Inferior parietal cortex (tissue), 1 donor: ENCODE data around the gene ERCC6L.

ENCODE experiments used
- DNase-seq: peaks from one replicate; pipeline ENCODE4 v3.0.0-alpha.2; 2016; ENCODE audit errors: extremely low spot score

ERCC6L gene

DNA sequence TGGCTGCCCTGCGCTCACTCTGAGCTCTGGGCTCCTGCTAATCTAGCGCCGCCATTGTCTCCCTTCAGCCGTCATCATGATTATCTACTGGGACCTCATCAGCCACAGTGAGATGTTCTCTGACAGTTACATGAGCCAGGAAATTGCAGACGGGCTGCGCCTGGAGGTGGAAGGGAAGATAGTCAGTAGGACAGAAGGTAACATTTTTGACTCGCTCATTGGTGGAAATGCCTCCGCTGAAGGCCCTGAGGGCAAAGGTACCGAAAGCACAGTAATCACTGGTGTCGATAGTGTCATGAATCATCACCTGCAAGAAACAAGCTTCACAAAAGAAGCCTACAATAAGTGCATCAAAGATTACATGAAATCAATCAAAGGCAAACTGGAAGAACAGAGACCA is 79.1 kb downstream of the ERCC6L start:
- DNase-seq: no peak

DNA sequence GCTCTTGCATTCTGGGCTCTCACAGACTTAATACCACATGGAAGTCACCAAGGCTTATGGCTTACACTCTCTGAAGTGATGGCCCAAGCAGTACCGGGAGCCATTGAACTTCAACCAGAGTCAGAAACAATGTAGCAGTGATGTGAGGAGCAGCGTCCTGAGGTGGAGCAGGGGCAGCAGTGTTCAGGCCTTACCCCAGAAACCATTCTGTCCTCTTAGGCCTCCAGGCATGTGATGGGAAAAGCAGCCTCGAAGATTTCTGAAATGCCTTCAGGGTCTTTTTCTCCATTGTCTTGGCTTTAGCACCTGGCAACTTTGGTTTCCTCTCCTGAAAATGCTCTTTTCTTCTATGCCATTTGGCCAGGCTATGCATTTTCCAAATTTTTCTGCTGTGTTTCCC is 80.1 kb downstream of the ERCC6L start:
- DNase-seq: no peak
